CD4-positive, alpha-beta T cell treated with Interleukin-4 for 4 hours (primary cell): ENCODE data around the gene SCARB1.

Source experiments
- DNase-seq: peaks from one replicate; pipeline ENCODE4 v3.0.0-alpha.2; 2020

Gene SCARB1

DNA sequence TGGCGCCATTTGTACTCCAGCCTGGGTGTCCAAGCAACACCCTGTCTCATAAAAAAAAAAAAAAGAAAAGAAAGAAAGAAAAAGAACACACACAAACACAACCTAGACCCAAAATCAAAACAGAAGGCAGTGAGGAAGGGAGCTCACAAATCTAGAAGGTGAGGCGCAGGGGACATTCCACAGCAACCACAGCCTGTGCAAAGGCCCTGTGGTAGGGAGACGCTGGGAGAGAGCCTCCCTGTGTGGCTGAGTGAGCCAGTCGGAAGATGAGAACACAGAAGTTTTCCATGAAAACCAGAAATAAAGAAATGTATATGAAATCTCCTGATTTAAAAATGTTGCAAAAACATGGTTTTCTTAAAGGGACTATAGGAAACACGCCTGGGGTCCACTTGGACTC is 44.6 kb downstream of the SCARB1 start:
- no peak for DNase-seq

DNA sequence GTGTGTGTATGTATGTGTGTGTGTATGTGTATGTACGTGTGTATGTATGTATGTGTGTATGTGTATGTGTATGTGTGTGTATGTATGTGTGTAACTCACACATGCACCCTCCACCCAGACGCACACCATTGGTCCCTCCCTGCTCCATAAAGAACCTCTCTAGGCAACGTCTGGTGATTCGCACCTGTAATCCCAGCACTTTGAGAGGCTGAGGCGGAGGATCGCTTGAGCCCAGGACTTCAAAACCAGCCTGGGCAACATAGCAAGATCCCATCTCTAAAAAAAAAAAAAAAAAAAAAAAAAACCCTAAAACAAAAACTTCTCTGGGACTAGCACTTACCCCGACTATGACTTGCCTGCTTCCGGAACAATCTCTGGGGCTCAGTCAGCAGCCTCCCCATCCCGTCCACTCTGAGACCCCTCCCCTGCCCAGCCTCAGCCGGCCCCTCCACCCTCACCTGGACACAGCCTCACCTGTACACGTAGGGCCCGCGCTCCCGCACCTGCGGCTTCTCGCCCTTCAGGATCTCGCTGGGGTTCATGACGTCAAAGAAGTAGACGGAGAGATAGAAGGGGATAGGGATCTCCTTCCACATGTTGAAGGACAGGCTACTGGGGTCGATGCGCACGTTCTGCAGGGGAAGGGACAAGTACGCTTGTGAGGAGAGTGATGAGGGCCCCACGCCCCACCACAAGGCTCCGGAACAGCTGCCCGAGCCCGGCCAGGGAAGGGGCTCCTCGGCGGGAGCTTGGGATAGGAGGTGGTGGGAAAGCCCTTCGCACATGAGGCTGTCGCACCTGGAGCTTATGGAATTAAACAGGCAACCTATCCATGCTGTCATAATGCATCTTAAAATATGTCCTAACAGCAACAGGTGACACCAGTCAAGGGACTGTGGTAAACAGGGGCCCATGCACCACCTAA is 46.3 kb downstream of the SCARB1 start:
- no peak for DNase-seq

DNA sequence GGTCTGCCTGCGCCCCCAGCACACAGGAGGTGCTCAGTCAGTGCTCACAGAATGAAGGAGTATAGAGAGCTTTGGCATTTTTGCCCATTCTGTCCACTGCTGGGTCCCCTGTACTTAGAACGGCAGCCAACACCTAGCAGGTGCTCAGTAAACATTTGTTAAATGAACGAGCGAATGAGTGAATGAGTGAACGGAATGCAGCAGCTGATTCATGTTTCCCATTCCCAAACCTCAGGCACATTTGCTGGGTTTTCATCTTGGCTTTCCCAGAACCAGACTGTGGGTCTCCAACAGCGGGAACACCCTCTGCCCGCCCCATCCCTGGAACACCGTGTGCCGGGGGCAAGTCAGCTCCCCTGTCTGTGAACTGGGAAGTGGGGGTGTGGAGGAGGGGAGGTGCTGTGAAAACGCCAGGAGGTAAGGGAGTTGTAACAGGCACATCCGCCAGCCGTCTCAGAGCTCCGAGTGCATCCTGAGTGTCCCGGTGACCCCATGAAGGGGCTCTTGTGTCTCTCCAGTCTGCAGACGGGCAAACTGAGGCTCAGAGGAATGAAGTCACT is 47.3 kb downstream of the SCARB1 start:
- DNase-seq: no peak

DNA sequence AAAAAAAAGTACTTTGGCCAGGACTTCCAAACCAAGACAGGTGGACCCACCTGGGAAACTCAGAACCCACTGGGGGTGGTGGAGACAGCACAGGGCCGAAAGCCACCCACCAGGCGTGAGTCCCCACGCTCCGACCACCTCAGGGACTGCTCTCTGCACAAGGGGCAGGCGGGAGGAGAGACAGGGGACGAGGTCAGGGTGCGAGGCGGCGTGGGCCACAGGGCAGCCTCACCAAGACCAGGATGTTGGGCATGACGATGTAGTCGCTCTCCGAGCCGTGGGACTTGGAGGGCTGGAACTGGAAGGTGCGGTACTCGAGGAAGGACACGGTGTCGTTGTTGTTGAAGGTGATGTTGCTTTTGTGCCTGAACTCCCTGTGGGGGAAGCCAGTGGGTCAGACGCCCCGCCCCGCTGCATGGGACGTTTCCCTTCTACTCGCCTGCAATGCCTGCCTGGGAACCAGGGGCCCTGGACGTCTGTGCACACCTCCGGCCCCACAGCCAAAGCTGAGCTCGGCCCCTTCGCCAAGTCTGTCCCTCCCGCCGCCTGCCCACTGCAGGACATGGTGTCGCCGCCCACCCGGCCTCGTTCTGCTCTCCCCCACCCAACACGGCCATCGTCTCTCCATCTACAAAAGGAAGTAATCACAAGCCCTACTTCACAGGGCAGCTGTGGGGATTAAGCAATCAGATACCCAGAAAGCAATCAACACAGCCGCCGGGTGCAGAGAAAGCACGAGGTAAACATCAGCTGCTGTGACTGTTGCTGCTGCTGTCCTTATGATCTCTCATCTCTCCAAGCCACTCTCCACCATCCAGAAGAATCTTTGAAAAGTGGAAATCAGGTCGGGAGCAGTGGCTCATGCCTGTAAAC is 48.7 kb downstream of the SCARB1 start:
- no peak for DNase-seq

DNA sequence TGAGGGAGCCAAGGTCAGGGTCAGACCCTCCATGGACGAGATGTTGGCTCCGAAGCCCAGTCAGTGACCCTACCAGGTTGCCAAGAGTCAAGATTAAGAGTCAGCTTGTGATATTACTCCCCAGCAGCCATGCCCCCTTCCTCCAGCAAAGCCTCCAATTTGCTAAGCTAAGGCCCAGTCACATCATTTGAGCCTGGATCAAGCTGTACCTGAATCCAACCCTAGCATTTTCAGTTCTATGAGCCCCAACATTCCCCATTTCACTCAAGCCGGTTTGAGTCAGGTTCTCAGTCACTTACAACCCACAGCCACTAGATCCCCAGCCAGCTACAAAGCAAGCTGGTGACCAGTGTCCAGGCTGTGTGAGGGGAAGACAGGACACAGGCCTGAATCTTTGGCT is 49.9 kb downstream of the SCARB1 start:
- no peak for DNase-seq

DNA sequence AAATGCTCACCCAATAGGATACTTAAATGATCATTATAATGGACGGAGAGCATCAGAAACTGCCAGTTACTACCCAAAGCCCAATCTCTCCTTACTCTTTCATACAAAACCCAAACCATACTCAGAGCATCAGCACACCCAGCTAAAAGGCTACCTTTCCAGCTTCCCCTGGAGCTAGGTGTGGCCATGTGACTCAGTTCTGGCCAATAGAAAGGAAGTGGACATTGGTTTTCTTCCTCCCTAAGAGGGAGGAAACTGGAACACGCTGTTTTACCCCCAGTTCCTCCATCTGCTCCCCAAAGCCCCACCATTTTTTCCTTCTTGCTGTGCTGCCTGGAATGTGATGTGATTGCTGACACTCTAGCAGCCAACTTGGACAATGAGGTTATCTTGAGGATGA is 50.7 kb downstream of the SCARB1 start:
- DNase-seq: no peak

DNA sequence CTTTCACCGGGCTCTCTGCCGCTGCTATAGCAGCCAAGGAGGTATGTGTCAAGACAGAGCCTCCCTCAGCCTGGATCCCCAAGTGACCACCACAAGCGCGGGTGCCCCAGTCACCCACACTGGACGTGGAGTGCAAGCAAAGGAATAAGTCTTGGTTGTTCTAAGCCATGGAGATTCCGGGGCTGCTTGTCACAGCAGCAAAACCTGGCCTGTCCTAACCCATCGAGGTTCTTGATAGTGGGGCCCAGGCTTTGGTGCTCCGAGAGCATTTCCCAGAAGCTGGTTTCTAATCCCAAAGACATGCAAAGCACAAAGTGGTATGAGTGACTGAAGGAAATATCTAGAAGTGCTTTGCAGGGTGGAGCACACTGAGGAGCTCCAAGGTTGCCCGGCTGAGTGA is 51.3 kb downstream of the SCARB1 start:
- DNase-seq: no peak

DNA sequence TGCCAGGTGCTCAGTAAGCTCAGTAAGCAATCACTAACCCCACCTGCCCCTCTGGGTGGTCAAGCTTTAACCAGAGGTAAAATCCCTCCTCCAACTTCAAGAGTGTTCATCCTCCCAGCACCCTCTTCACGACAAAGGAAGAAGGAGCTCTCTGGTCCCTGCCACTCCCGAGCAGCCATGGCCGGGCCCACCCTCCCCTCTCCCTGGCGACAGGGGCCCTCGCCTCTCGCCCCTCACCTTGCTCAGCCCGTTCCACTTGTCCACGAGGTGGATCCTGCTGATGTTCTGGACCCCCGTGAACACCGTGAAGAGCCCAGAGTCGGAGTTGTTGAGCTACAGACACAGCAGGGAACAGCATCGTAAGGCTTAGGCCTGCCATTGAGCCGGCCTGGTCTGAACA is 52.0 kb downstream of the SCARB1 start:
- DNase-seq: no peak

DNA sequence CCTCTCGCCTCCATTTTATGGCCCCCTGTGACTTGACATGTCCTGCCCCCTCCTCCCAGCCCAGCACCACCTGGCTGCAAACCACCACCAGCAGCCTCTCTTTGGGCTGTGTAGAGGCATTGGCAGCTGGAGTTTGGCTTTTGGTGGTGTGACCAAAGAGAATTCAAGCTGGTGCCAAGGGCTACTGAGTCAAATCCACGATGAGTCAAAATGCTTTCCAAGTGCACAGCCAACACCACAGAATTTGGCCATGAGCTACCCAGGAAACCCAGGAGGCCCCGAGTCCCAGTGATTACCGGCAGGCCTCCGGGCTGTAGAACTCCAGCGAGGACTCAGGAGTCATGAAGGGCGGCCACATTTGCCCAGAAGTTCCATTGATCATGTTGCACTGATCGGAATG is 53.8 kb downstream of the SCARB1 start:
- DNase-seq: no peak

DNA sequence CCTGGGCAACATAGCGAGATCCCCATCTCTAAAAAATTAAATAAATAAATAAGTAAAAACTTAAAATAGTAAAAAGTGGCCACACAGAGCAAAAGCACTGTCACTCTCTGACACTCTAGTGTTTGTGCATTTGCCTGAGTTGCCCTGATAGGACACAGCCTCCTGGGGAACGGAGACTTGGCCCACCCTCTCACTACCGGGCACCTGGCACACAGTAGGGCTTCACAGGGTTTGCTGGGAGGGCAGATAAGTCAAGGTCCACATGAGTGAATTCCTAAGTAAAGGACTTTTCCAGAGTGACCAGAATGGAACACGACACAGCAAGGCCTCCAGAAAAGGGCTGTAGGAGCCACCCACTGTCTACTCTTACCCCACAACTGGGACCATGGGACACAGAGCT is 54.3 kb downstream of the SCARB1 start:
- DNase-seq: no peak

DNA sequence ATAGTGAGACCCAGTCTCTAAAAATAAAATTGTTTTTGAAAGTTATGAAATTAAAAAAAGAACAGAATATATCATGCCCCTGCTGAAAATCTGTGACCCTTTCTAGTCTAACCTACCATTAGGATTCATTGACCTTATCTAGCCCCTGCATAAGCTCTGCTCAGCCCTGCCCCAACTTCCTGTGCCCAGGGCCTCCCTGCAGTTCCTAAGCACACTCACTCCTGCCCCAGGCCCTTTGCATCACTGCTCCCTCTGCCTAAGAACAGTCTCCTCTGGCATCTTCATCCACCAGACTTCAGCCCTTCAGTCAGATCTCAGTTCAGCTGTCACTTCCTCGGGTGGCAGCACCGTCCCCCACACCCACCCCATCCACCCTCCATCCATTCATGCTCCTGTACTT is 55.4 kb downstream of the SCARB1 start:
- no peak for DNase-seq

DNA sequence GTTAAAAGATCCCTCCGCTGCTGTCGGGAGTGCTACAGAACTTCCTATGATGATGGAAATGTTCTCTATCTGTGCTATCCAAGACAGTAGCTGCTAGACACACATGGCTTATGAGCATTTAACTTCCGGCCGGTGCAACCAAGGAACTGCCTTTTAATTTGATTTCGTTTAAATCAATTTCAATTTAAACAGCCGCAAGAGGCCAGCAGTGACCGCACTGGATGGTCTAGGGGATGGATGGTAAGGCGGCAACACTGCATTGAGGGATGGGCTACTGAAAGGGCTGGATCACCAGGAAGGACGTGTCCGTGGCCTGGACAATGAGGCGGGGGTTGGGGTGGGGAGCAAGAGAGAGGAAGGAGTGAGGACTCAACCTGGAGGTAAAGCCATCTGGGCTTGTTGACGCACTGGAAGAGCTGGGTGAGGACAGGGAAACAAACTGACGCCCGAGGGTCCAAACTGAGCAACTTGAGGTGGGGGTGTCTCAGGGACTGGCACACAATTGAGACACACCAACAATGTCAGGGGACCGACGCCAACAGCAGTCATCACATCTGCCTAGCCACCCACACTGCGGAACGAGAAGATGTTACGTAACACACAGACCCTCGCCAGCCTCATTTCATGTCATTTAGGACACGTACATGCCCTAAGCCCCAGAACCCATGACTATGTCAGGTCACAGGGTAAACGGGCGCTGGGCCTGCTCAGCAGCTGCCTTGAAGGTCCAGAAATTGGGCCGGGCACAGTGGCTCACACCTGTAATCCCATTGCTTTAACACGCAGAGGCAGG is 57.6 kb downstream of the SCARB1 start:
- DNase-seq: no peak

DNA sequence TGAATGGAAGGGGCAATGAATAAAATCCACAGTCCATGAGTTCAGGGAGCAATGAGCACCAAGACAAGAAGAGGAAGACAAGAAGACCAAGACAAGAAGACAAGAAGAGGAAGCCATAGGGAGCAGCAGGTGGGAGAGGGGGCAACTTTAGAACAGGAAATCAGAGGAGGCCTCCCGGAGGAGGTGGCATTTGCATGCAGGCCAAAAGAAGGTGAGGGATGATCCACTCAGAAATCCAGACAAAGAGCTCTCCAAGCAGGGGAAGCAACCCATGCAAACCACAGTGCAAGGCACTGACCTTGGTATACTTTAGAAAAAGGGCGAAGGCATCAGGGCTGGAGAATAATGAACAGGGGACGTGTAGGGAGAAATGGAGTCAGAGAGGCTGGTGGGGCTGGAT is 58.6 kb downstream of the SCARB1 start:
- no peak for DNase-seq

DNA sequence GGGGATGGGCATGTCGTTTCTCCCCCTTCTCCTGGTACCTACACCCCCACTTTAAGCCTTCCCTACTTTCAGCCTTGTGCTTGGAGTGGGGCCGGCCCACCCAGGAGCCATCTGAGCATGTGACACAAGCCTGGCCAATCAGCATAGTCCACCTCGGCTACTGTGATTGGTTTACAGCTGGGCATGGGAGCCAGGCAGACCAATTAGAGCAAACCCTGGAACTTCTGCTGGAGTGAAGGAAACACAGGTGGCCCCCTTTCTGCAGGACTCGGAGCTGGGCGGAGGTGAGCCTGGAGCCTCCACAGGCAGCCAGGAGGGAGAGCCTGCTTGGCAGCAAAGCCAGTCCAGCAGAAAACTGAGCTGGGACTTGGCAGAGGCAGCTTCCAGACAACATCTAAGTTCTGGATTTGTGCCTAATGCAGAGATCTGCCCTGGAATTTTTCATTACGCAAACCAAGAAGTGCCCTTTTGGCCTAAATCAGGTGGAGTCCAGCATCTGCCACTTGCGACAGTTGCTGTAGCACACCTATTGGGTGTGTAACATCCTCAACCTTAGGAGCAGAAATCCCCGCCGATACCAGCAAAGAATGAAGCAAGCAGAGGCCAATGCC is 59.5 kb downstream of the SCARB1 start:
- DNase-seq: no peak

DNA sequence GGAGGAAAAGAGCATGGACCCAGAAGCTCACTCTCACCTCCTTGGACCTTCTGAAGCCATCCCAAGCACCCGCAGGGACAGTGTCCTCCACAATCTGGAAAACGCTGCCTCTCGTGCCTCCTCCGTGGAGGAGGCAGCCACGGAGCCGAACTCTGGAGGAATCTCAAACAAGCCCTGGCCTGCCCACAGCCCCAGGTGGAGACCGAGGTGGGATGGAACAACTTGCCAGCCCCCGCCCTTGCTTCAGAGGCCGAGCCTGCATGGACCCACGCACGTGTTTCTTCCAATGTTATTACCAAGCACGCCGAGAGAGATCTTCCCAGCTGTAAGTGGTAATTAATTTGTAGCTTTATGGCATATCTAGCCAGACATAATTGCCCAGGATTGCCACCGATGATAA is 61.3 kb downstream of the SCARB1 start:
- no peak for DNase-seq

DNA sequence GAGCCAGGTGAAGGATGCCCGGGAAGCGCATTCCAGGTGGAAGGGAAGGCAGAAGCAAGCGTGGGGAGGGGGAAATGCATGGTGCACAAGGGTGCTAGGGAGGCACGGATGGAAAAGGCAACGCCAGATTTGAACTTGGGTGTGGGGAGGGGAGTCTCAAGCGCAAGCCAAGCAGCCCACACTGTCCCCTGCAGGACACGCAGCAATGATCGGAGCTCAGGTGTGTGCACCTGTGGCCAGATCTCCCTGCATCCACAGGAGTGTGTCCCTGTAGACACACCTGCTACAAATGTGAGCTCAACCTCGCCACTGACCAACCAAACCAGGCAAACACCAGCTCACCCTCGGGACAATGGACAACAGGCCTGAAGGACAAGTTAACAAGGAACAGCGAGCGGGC is 63.2 kb downstream of the SCARB1 start:
- no peak for DNase-seq

DNA sequence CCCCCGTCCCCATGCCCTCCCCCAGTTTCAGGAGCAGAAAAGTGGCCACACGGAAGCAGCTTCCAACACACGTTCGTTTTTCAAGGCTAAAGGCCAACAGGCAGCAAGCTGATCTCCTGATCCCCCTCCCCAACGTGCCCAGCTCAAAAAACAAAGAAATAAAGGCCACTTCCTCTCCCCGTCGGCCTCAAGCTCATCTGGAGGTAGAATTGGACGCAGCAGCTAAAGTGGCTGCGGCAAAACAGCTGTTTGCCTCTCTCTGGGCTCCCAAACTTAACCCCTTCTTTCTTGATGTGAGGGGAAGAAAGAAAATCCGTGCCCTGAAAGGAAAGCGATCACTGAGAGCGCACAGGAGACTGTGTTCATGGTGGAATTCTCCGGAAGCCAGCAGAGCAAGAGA is 66.3 kb downstream of the SCARB1 start:
- DNase-seq: no peak

DNA sequence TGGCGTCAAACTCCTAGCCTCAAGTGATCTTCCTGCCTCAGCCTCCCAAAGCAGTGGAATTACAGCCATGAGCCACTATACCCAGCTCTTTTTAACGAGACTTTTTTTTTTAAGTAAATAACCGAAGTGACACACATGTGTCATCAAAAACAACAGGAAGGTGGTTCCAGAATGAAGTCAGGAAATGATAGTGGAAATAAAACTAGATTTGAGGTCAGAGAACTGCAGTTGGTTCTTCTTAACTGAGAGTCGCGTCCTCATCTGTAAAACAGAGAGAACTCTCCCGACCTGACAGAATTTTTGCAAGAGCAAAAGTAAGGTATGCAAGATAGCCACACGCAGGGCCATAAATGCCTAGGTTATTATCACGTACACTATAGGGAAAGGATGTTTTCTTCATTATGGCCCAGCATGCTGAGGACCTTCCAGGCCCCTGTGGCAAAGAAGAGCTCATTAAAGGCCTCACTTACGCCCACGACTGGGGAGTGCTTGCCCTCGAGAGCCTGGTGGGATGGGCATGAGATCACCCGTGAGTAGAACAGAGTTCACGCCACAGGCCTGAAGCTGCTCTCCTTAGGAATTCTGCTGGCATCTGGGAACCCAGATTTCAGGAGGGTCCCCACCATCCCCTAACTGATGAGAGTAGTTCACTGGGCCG is 67.2 kb downstream of the SCARB1 start:
- DNase-seq: no peak

DNA sequence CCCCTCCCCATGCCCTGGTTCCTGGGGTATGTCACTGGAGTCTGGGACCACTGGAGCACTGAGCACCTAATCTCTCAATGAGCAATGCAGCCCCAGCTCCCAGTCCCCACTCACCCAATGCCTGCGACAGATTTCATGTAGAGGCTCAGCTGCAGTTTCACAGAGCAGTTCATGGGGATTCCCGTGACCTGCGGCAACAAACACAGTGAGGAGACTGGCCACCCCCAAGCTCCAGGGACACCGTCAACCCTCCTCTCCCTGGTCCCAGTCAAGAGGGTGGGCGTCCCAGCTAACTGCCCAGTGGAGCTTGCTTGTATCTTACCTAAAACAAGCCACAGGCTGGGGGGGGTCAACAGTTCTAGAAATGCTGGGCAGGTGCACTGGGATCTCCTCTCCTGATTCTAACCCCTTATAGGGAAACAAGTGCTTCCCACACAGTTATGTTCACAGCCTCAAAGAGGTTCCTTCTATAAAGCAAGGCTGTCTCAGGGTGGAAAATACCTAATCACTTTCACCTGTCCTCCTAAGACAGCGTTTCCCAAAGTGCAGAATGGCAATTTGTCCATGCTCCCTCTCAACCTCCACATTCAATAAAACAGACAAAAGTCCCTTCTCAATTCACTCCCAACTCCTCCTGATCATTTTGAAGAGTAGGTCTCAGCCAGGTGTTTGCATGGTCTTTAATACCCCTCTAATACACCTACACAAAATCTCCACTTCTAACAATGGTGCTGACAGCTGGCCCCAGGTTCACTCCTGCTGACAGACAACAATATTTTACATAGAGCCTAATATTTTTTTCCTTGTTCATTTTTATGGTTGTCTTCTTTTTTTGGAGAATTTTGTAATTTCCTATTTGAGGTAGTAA is 68.3 kb downstream of the SCARB1 start:
- no peak for DNase-seq

DNA sequence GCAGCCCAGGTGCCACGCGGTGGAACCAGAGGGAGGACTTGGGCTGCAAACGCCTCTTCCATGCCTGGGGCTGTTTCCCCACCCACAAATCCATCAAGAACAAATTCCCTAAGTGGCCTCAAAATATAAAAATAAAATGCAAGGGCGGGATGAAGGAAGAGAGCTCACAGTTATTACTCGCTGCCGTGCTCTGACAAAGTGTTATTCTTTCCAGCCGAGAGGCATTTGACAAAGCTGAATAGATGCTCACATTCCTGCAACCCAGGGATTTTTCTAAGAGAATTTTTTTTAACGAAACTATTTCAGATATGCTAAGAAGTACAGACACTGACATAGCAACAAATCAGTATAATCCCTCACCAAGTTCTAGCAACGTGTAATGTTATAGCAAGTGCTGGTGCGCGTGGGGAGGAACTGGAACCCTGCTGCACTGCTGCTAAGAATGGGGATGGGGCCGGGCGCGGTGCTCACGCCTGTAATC is 70.7 kb downstream of the SCARB1 start:
- DNase-seq: no peak

DNA sequence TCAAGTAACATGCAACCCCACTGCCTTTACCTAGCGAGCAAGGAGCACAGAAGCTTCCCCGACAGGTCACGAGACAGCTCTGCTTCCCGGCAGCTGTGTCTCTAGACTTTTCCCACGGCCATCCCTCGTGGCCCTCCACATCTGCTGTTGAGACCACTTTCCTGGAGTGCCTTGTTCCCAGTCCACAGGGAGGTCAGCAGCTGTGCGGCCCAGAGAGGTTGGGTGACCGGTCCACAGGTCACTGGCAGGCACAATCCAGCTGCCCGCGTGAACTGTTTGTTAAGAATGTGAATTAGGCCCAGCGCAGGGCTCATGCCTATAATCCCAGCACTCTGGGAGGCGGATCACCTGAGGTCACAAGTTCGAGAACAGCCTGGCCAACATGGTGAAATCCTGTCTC is 71.5 kb downstream of the SCARB1 start:
- DNase-seq: no peak
